Activated CD8-positive, alpha-beta memory T cell treated with anti-CD3 and anti-CD28 coated beads for 36 hours (primary cell): ENCODE results near the gene PHLPP1. TPM values are rescaled to one million over a fixed set of nuclear protein-coding genes. Genes with fewer than 3 reads are reported as not detected.
"Not testable (repeated sequence)": the region's sequence is repeated elsewhere in the genome, so short reads cannot be mapped to it uniquely, and the experiment has no call there.

Source experiments
- CTCF ChIA-PET: fragments of 350-600 bp; sonication (Branson Sonifier 250); formaldehyde crosslinking; loops from one replicate; lab custom pipeline; 2021; ENCODE audit warnings: antibody characterized with exemption; lab: Charles Lee
- POLR2A ChIA-PET: fragments of 350-600 bp; sonication (Branson Sonifier 250); formaldehyde crosslinking; loops from one replicate; lab custom pipeline; 2021; ENCODE audit warnings: antibody characterized with exemption; lab: Charles Lee
- total RNA-seq, 2 experiments: library from RNA; stranded (reverse); gene quantifications; one replicate each; pipeline ENCODE4 v1.2.3, GENCODE V29; 2021

Gene PHLPP1
- total RNA-seq = 10 to 100 TPM; 13.6 to 14.9 TPM

GRCh38 chr18:62715436-62715758, at the start of gene PHLPP1:
Gene PHLPP1, plus strand, starts transcription at chr18:62715541. Its CDS starts 143 bp downstream, at chr18:62715684.
- ChIA-PET CTCF (interaction anchor here (0.6 to 3.0 kb wide), 9 partner anchors 16 to 269 kb away, joined by 3 to 19 read pairs (median 4); no protein-coding TSS in a partner anchor), POLR2A (interaction anchor here (0.6 to 1.0 kb wide), 4 partner anchors 56 to 651 kb away, joined by 3 to 6 read pairs (median 4); no protein-coding TSS in a partner anchor)

- ChIA-PET CTCF (no interaction called here), POLR2A (no interaction called here)
Observed at GRCh38 chr18:62669225-62669624, 46.1 kb upstream of the PHLPP1 start.

GRCh38 chr18:62670573-62670972, 44.8 kb upstream of the PHLPP1 start:
- ChIA-PET POLR2A (no interaction called here), CTCF (no interaction called here)

- ChIA-PET POLR2A (no interaction called here), CTCF (interaction anchor here (0.6 kb wide), 1 partner anchor 343 kb away, joined by 3 read pairs; no protein-coding TSS in a partner anchor)
Observed at GRCh38 chr18:62672600-62672999, 42.7 kb upstream of the PHLPP1 start.

- POLR2A ChIA-PET = no interaction called here
- CTCF ChIA-PET = no interaction called here
Observed at GRCh38 chr18:62678847-62679485, 36.4 kb upstream of the PHLPP1 start.

- POLR2A ChIA-PET = no interaction called here
- CTCF ChIA-PET = no interaction called here
Observed at GRCh38 chr18:62682371-62682770, 33.0 kb upstream of the PHLPP1 start.

- ChIA-PET CTCF (no interaction called here), POLR2A (no interaction called here)
Observed at GRCh38 chr18:62683935-62684334, 31.4 kb upstream of the PHLPP1 start.

- CTCF ChIA-PET = no interaction called here
Observed at GRCh38 chr18:62688743-62689317, 26.5 kb upstream of the PHLPP1 start.

GRCh38 chr18:62690236-62690815, 25.0 kb upstream of the PHLPP1 start:
- CTCF ChIA-PET = no interaction called here
- POLR2A ChIA-PET = no interaction called here

More at GRCh38 chr18:62688743-62689317, 26.5 kb upstream of the PHLPP1 start:
- POLR2A ChIA-PET = no interaction called here

- ChIA-PET POLR2A (no interaction called here), CTCF (no interaction called here)
Observed at GRCh38 chr18:62693659-62694058, 21.7 kb upstream of the PHLPP1 start.

- ChIA-PET POLR2A (no interaction called here), CTCF (no interaction called here)
Observed at GRCh38 chr18:62697636-62698035, 17.7 kb upstream of the PHLPP1 start.

- CTCF ChIA-PET = no interaction called here
- POLR2A ChIA-PET = no interaction called here
Observed at GRCh38 chr18:62702259-62702658, 13.1 kb upstream of the PHLPP1 start.

- CTCF ChIA-PET, POLR2A ChIA-PET: not testable (repeated sequence)
Observed at GRCh38 chr18:62706879-62707278, 8.5 kb upstream of the PHLPP1 start.

GRCh38 chr18:62709908-62710307, 5.4 kb upstream of the PHLPP1 start:
- POLR2A ChIA-PET = not testable (repeated sequence)
- CTCF ChIA-PET = interaction anchor here (0.7 to 1.8 kb wide), 2 partner anchors 238 to 272 kb away, joined by 3 to 4 read pairs; no protein-coding TSS in a partner anchor

GRCh38 chr18:62710417-62710816, 4.9 kb upstream of the PHLPP1 start:
- ChIA-PET CTCF (interaction anchor here (0.7 to 1.8 kb wide), 3 partner anchors 237 to 272 kb away, joined by 3 to 5 read pairs (median 4); no protein-coding TSS in a partner anchor), POLR2A (no interaction called here)

- POLR2A ChIA-PET = no interaction called here
- CTCF ChIA-PET = interaction anchor here (1.5 to 1.8 kb wide), 2 partner anchors 246 to 271 kb away, joined by 4 to 5 read pairs; no protein-coding TSS in a partner anchor
Observed at GRCh38 chr18:62711781-62712180, 3.6 kb upstream of the PHLPP1 start.

GRCh38 chr18:62713651-62714247, 1.6 kb upstream of the PHLPP1 start:
- ChIA-PET CTCF (interaction anchor here (0.9 to 3.0 kb wide), 2 partner anchors 130 to 268 kb away, joined by 3 to 19 read pairs; no protein-coding TSS in a partner anchor), POLR2A (no interaction called here)

GRCh38 chr18:62714671-62715435, 488 bp upstream of the PHLPP1 start:
- ChIA-PET CTCF (interaction anchor here (0.6 to 3.0 kb wide), 10 partner anchors 13 to 270 kb away, joined by 3 to 19 read pairs (median 4); no protein-coding TSS in a partner anchor), POLR2A (interaction anchor here (0.5 to 1.0 kb wide), 5 partner anchors 57 to 651 kb away, joined by 3 to 6 read pairs (median 4); no protein-coding TSS in a partner anchor)
